K562 (cell line): ENCODE data around the gene PLXND1. TPM values are rescaled to one million over a fixed set of nuclear protein-coding genes. Genes with fewer than 3 reads are reported as not detected.

Source experiments
- ATAC-seq: fragments of 200-7000 bp; cut with Tn5 transposase; 3 replicates; pipeline ENCODE4 v1.9.1; 2020; ENCODE audit warnings: moderate library complexity
- BruUV-seq: library from RNA; stranded (reverse); fragments of 400-500 nt; replicated peaks from 2 replicates; lab custom pipeline; 2021; lab: Mats Ljungman, UMichigan
- CTCF ChIA-PET: fragments of 300-600 bp; formaldehyde crosslinking; extraction: SDS; loops from one replicate; lab custom pipeline; 2021; ENCODE audit warnings: low intra/inter-chr PET ratio; lab: Yijun Ruan, JAX
- POLR2A ChIA-PET: fragments of 300-600, 350-650 bp; sonication (Branson Sonifier 250); formaldehyde crosslinking; extraction: SDS; loops from one replicate; lab custom pipeline; 2021; ENCODE audit warnings: antibody characterized with exemption, inconsistent platforms; lab: Yijun Ruan, JAX
- DNase-seq, 4 experiments: peaks; one replicate each; pipeline versions ENCODE4 v3.0.0 to v3.0.0-alpha.2; 2011 to 2018; ENCODE audit warnings: low spot score in 3 of 4, mixed read lengths in 3 of 4; ENCODE audit errors: extremely low read depth in 1 of 4
- FAIRE-seq: peaks from 2 replicates; lab custom pipeline; 2011; peaks lifted over from hg19 to GRCh38; lab: Jason Lieb, UNC
- H2AFZ ChIP-seq: 2 replicates; pipeline ENCODE4 v1.6.0; 2011; ENCODE audit warnings: low read depth, low read length, control low read depth, inconsistent platforms
- H3K27ac ChIP-seq: fragments of 200-600 bp; 3 replicates; pipeline ENCODE4 v1.8.0; 2011; ENCODE audit warnings: low read depth, mild to moderate bottlenecking, control low read depth, inconsistent platforms, low read length, moderate library complexity, mixed read lengths; ENCODE audit errors: extremely low read depth
- H3K27me3 ChIP-seq, 2 experiments: fragments of 300-600 bp in 1 of 2; 2 replicates in 1 of 2; 3 replicates in 1 of 2; pipeline versions ENCODE4 v1.6.0 to v1.8.0; 2011; ENCODE audit warnings: inconsistent platforms in 2 of 2, low read length in 2 of 2, mild to moderate bottlenecking in 1 of 2, mixed read lengths in 1 of 2, moderate library complexity in 1 of 2; ENCODE audit not compliant: control insufficient read depth in 2 of 2, insufficient read depth in 2 of 2
- H3K36me3 ChIP-seq: fragments of 300-600 bp; 3 replicates; pipeline ENCODE4 v1.8.0; 2011; ENCODE audit warnings: mild to moderate bottlenecking, low read length, inconsistent platforms; ENCODE audit not compliant: control insufficient read depth, insufficient read depth
- H3K4me1 ChIP-seq, 2 experiments: fragments of 200-600 bp in 1 of 2; replicated peaks in 1 of 2; 2 replicates in 1 of 2; 3 replicates in 1 of 2; pipeline versions ENCODE4 v1.5.1 to v1.8.0; 2011; ENCODE audit warnings: inconsistent platforms in 2 of 2, low read length in 2 of 2, mild to moderate bottlenecking in 1 of 2, mixed read lengths in 1 of 2, moderate library complexity in 1 of 2; ENCODE audit not compliant: control insufficient read depth in 2 of 2, insufficient read depth in 2 of 2
- H3K4me2 ChIP-seq: 2 replicates; pipeline ENCODE4 v1.6.1; 2011; ENCODE audit warnings: low read length, control low read depth, inconsistent platforms, mixed read lengths; ENCODE audit not compliant: insufficient read depth
- H3K4me3 ChIP-seq: fragments of 200-600 bp; sonication (generic), shearing (Covaris generic); 2 replicates; pipeline ENCODE4 v1.5.1; 2016; ENCODE audit warnings: control low read depth, inconsistent platforms
- H3K79me2 ChIP-seq: fragments of 200-600 bp; 3 replicates; pipeline ENCODE4 v1.8.0; 2011; ENCODE audit warnings: low read length, inconsistent platforms; ENCODE audit not compliant: control insufficient read depth, insufficient read depth
- H3K9ac ChIP-seq, 2 experiments: 2 replicates each; pipeline versions ENCODE4 v1.6.0 to v1.6.1; 2011; ENCODE audit warnings: low read depth in 2 of 2, low read length in 2 of 2, control low read depth in 1 of 2, inconsistent platforms in 1 of 2, mild to moderate bottlenecking in 1 of 2, mixed read lengths in 1 of 2; ENCODE audit not compliant: insufficient read depth in 1 of 2
- H3K9me1 ChIP-seq: one replicate; pipeline ENCODE4 v1.6.0; 2011; ENCODE audit warnings: inconsistent platforms, mild to moderate bottlenecking, low read length, moderate library complexity; ENCODE audit not compliant: control insufficient read depth, insufficient read depth
- H3K9me3 ChIP-seq: replicated peaks from 2 replicates; pipeline ENCODE4 v1.5.1; 2011; ENCODE audit warnings: low read depth, low read length, inconsistent platforms; ENCODE audit not compliant: control insufficient read depth, insufficient read depth
- H4K20me1 ChIP-seq: replicated peaks from 2 replicates; pipeline ENCODE4 v1.6.1; 2011; ENCODE audit warnings: low read length, inconsistent platforms, mixed read lengths; ENCODE audit not compliant: control insufficient read depth, insufficient read depth
- BRD4 ChIP-seq: fragments of 200-600 bp; sonication (generic); IDR thresholded peaks from 2 replicates; pipeline ENCODE4 v1.6.1; 2017; ENCODE audit warnings: inconsistent platforms
- CGGBP1 ChIP-seq: fragments of 250-450 bp; sonication (Bioruptor Pico); IDR thresholded peaks from 2 replicates; pipeline ENCODE4 v1.9.0; 2021; ENCODE audit warnings: mild to moderate bottlenecking
- DNMT1 ChIP-seq: fragments of 450-650 bp; IDR thresholded peaks from 2 replicates; pipeline ENCODE4 v1.6.1; 2016; ENCODE audit warnings: antibody characterized with exemption, mild to moderate bottlenecking
- E2F1 ChIP-seq: sonication (generic); formaldehyde crosslinking; IDR thresholded peaks from 2 replicates; pipeline ENCODE4 v1.8.1; 2023; ENCODE audit warnings: mild to moderate bottlenecking, missing genetic modification reagents, moderate library complexity
- ID3 ChIP-seq, 2 experiments: fragments of 250-450 bp in 1 of 2; fragments of 450-650 bp in 1 of 2; sonication (Bioruptor Pico) in 1 of 2; IDR thresholded peaks; 2 replicates each; pipeline versions ENCODE4 v1.6.1 to v1.8.0; 2016 to 2021; ENCODE audit warnings: mild to moderate bottlenecking in 2 of 2, moderate library complexity in 2 of 2, missing compliant biosample characterization in 1 of 2, missing genetic modification characterization in 1 of 2
- SMARCB1 ChIP-seq: IDR thresholded peaks from 2 replicates; pipeline ENCODE4 v1.6.1; 2011; ENCODE audit warnings: improper control_type of control experiment, low read depth; ENCODE audit not compliant: insufficient read length
- ZBTB40 ChIP-seq, 2 experiments: fragments of 450-650 bp in 1 of 2; sonication (generic) in 1 of 2; formaldehyde crosslinking in 1 of 2; IDR thresholded peaks; 2 replicates each; pipeline versions ENCODE4 v1.7.1 to v1.9.0; 2016 to 2022; ENCODE audit warnings: inconsistent platforms in 1 of 2, mild to moderate bottlenecking in 1 of 2, missing genetic modification reagents in 1 of 2
- ZNF551 ChIP-seq: fragments of 250-450 bp; sonication (Bioruptor Pico); IDR thresholded peaks from 2 replicates; pipeline ENCODE4 v1.5.0; 2021; ENCODE audit warnings: mild to moderate bottlenecking, moderate library complexity
- whole genome bisulfite sequencing: fragments of 100-300 bp; shearing (Covaris generic); methylation state at CpG from one replicate; pipeline ENCODE4 v1.1.6; 2016; ENCODE audit warnings: low coverage, mixed read lengths; ENCODE audit not compliant: insufficient coverage; ENCODE audit errors: missing lambda C conversion rate; 5-methylcytosine and 5-hydroxymethylcytosine counted together
- in situ Hi-C: fragments of 300-500 bp; cut with MboI; formaldehyde crosslinking; loops from 4 replicates; pipeline ENCODE4 v1.15.0; 2018; ENCODE audit warnings: inconsistent platforms, mixed read lengths
- intact Hi-C: fragments of 100-400 bp; cut with micrococcal nuclease; formaldehyde crosslinking; loops from 2 replicates; pipeline ENCODE4 v1.14.2; 2022
- polyA plus RNA-seq, 8 experiments: library from polyadenylated mRNA; depleted of rRNA in 4 of 8; stranded (reverse) in 5 of 8; unstranded in 3 of 8; fragments of >200 nt; fragmentation: Nextera tagmentation in 2 of 8; fragmentation: Illumina TruSeq in 1 of 8; extraction: Ambion mirVana in 2 of 8; extraction: Trizol in 1 of 8; gene quantifications; 2 replicates each; pipeline versions ENCODE4 v1.2.1 to v1.2.3, GENCODE V29; 2011 to 2014; ENCODE audit warnings: inconsistent platforms in 1 of 8, missing spikeins in 1 of 8
- total RNA-seq, 7 experiments: library from RNA; depleted of rRNA in 6 of 7; stranded (reverse); fragments of >200 nt in 6 of 7; fragmentation: Illumina TruSeq in 2 of 7; extraction: Trizol in 2 of 7; gene quantifications; 2 replicates each; pipeline versions ENCODE4 v1.2.1 to v1.2.3, GENCODE V29; 2011 to 2021; ENCODE audit warnings: low replicate concordance in 1 of 7

Gene PLXND1
- total and polyA plus RNA-seq, 9 of the 15 experiments (the other 6 are each of a cell fraction or from before 2014, with no cell fraction given), result 0.34 to 28.8 (median 14.0) TPM

- WGBS, result 52% methylated on average over 3 of the region's 3 CpGs
- H3K36me3 ChIP-seq, result no peaks in the 10 kb centered on the region
- ATAC-seq (no peak), DNase-seq (no peak), FAIRE-seq (no peak)
- BruUV-seq, result no TSS peak
- H2AFZ ChIP-seq, result 0 out of 2 replicates have a peak overlapping the region, but pooled peaks have one; percentile 60
- no peaks in the 10 kb centered on the region for H3K27me3 ChIP-seq
- H3K4me1 ChIP-seq, result peaks cover 23 to 56% of the 10 kb centered on the region in 2 experiments; a peak in 4 of 5 replicates
- peak overlapping the region in 1 of 2 experiments; percentile 20; a peak in 1 of 4 replicates for H3K9ac ChIP-seq
- in situ Hi-C loops (no loop called here), intact Hi-C loops (no loop called here)
- no peaks in the 10 kb centered on the region for H4K20me1 ChIP-seq
- H3K79me2 ChIP-seq, result no peaks in the 10 kb centered on the region
- H3K4me2 ChIP-seq, result no peak overlapping the region
- no peak overlapping the region for H3K27ac ChIP-seq
- H3K4me3 ChIP-seq, result no peak overlapping the region
- no peaks in the 10 kb centered on the region for H3K9me3 ChIP-seq
- CTCF ChIA-PET, result no interaction called here
- POLR2A ChIA-PET, result interaction anchor here (0.6 kb wide), 1 partner anchor 497 kb away, joined by 3 read pairs; no protein-coding TSS in a partner anchor
- H3K9me1 ChIP-seq, result no peaks in the 10 kb centered on the region
- TF ChIP-seq E2F1 (no peak), ZNF551 (no peak), ZBTB40 (IDR thresholded peaks at IDR 0.05) (no peak), ZBTB40 (CRISPR knock-in tag; IDR thresholded peaks at IDR 0.05) (no peak), BRD4 (no peak), DNMT1 (no peak), ID3 (CRISPR knock-in tag; IDR thresholded peaks at IDR 0.05) (no peak), ID3 (tag; IDR thresholded peaks at IDR 0.05) (no peak), CGGBP1 (CRISPR knock-in tag) (no peak), SMARCB1 (no peak)
Measured at GRCh38 chr3:129613367-129613740, 6.9 kb upstream of the PLXND1 start.
